ENCODE results near the gene FAM47B. TPM values are rescaled to one million over a fixed set of nuclear protein-coding genes. Genes with fewer than 3 reads are reported as not detected.

Gene FAM47B
- total RNA-seq, 2 experiments from 2014 or later = not detected

GRCh38 chrX:34956916-34957315 is 14.3 kb downstream of the FAM47B start:
- H3K9me3 Mint-ChIP-seq (ENCODE audit: low read depth) = no peaks in the 10 kb centered on the region
- H3K27ac Mint-ChIP-seq = no peak overlapping the region
- H3K36me3 Mint-ChIP-seq (ENCODE audit: low read depth) = no peaks in the 10 kb centered on the region
- H3K4me1 Mint-ChIP-seq = no peaks in the 10 kb centered on the region
- H3K4me3 Mint-ChIP-seq = no peak overlapping the region
- DNase-seq = no peak
- intact Hi-C loops (cut with DNase I, micrococcal nuclease) = no loop called here
- H3K27me3 Mint-ChIP-seq = no peaks in the 10 kb centered on the region
- ChIA-PET POLR2A (no interaction called here), CTCF (no interaction called here)
- no peak for ATAC-seq

- ATAC-seq = no peak
- no peaks in the 10 kb centered on the region for H3K4me1 Mint-ChIP-seq
- ChIA-PET CTCF (no interaction called here), POLR2A (no interaction called here)
- DNase-seq = no peak
- intact Hi-C loops (cut with DNase I, micrococcal nuclease) = no loop called here
- peaks cover 2% of the 10 kb centered on the region for H3K9me3 Mint-ChIP-seq (ENCODE audit: low read depth)
- H3K27me3 Mint-ChIP-seq = no peaks in the 10 kb centered on the region
- no peaks in the 10 kb centered on the region for H3K36me3 Mint-ChIP-seq (ENCODE audit: low read depth)
- H3K27ac Mint-ChIP-seq = no peak overlapping the region
- no peak overlapping the region for H3K4me3 Mint-ChIP-seq
These were observed 19.1 kb downstream of the FAM47B start for GRCh38 chrX:34961662-34962061.

- no peak overlapping the region for H3K27ac Mint-ChIP-seq
- no peaks in the 10 kb centered on the region for H3K4me1 Mint-ChIP-seq
- H3K27me3 Mint-ChIP-seq = no peaks in the 10 kb centered on the region
- H3K4me3 Mint-ChIP-seq = no peak overlapping the region
- no peak for ATAC-seq
- H3K9me3 Mint-ChIP-seq (ENCODE audit: low read depth) = no peaks in the 10 kb centered on the region
- DNase-seq = no peak
- ChIA-PET CTCF (no interaction called here), POLR2A (no interaction called here)
- no peaks in the 10 kb centered on the region for H3K36me3 Mint-ChIP-seq (ENCODE audit: low read depth)
- intact Hi-C loops (cut with DNase I, micrococcal nuclease) = no loop called here
These were observed 29.6 kb downstream of the FAM47B start for GRCh38 chrX:34972206-34972605.

GRCh38 chrX:34978171-34978570 is 35.6 kb downstream of the FAM47B start:
- no peaks in the 10 kb centered on the region for H3K36me3 Mint-ChIP-seq (ENCODE audit: low read depth)
- no peak overlapping the region for H3K4me3 Mint-ChIP-seq
- intact Hi-C loops (cut with DNase I, micrococcal nuclease) = no loop called here
- no peak for DNase-seq
- no peak overlapping the region for H3K27ac Mint-ChIP-seq
- peaks cover 5% of the 10 kb centered on the region for H3K9me3 Mint-ChIP-seq (ENCODE audit: low read depth)
- POLR2A ChIA-PET = no interaction called here
- no peak for ATAC-seq
- no peaks in the 10 kb centered on the region for H3K27me3 Mint-ChIP-seq
- no peaks in the 10 kb centered on the region for H3K4me1 Mint-ChIP-seq
- CTCF ChIA-PET = no interaction called here

GRCh38 chrX:34987646-34988045 is 45.0 kb downstream of the FAM47B start:
- DNase-seq (no peak), ATAC-seq (no peak)
- Mint-ChIP-seq H3K36me3 (ENCODE audit: low read depth) (no peaks in the 10 kb centered on the region), H3K27ac (no peak overlapping the region), H3K4me1 (no peaks in the 10 kb centered on the region), H3K27me3 (no peaks in the 10 kb centered on the region), H3K4me3 (no peak overlapping the region), H3K9me3 (ENCODE audit: low read depth) (no peaks in the 10 kb centered on the region)
- CTCF ChIA-PET = no interaction called here
- intact Hi-C loops (cut with DNase I, micrococcal nuclease) = no loop called here
- POLR2A ChIA-PET = no interaction called here
